HG02678 (cell line): ENCODE data around the gene NRK.
"Not testable (repeated sequence)": the region's sequence is repeated elsewhere in the genome, so short reads cannot be mapped to it uniquely, and the experiment has no call there.

ENCODE experiments used
- ATAC-seq: cut with Tn5 transposase; IDR thresholded peaks from one replicate; pipeline ENCODE4 v1.9.1; 2021; ENCODE audit warnings: mild to moderate bottlenecking, moderate library complexity; ENCODE audit not compliant: unreplicated experiment

The NRK gene

DNA sequence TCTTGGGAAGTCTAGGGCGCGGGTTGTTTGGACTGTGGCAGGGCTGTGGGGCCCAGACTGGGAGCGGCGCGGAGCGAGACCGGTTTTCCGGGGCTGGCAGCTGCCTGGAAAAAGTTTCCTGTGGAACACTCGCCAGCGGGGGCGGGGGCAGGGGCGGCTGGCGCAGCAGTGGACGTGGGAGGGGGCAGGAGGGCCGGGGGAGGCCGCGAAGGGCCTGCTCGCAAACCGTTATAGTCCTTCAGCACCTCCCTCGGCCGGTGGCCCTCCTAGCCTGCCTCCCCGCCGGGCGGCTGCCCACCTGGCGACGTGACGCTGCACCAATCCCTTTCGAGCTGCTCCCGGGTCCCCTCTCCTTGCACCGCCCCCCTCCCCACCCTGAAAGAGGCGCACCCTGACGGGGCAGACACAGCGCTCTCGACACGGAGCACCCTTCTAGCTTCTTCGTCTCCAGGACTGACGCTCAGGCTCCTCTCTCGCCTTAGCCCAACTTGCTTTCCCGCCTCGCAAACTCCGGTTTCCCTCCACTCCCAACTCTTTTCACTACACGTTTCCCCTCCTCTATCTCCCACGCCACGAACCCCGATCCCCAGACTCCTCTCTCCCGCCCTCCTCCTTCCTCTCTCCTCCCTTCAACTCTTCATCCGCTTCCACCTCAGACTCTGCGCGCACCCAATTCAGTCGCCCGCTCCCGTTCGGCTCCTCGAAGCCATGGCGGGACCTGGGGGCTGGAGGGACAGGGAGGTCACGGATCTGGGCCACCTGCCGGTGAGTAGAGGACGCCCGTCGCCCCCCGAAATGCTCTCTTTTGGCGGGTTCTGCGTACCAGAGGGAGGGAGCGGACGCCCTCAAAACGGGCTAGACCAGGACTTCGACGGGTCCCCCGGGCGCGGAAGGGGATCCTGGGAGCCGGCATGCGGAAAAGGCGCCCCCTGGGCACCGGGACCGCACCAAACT, at the start of gene NRK:
Gene NRK, plus strand, starts transcription at position 402 of the 954 bp plus-strand sequence. Its CDS starts 307 bp downstream, at position 709.
- no peak for ATAC-seq

DNA sequence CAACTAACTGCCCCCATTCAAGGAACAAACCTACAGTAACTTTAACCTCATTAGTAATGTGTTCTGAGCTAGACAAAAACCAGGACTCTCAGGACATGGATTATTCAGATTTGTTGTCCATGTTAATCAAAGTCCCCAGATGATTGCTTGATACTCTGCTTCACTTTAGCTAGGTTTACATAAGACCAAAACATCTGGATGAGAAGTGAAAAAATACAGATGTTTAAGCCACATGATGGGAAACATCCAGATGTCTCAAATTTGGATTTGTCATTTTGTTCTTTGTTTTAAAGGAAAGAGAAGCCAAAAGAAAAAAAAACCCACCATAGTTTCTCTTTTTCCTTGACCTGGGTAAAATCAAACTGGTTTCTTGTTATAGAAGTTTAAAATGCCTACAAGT, 48.5 kb upstream of the NRK start:
- ATAC-seq = no peak

DNA sequence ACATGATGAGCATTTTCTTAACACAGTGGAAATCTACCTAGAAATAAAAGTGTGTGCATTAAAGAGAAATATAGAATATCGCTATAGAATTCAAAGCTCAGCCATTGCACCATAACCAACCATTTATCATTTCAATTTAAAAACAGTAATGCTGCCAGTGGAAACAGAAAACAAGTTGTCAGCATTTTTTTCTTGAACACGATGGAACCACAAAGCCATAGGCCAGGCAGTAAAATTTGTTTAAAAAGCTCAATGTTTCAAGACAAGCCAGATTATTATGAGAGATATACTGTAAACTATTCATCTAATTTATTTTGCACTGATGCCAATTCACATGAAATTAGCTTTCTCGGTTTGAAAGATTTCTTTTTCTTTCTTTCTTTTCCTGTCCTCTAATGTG, 46.7 kb upstream of the NRK start:
- no peak for ATAC-seq

DNA sequence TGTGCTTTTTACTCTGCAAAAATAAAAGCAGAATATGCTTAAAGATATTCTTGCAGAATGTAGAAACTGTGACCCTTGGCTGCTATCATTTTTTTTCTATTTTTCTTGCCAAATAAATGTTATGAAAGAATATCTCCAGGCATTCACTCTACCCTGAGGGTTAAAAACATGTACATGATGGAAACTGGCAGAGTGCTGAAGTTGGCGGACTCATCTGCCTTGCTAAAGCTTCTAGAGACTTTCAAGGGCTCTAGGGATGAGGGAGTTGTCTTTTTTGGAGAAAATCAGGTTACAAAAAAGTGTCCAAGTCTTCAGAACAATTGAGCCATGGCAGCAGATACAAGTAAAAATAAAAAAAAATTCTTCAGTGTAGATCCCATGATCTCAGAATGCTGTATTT, 40.5 kb upstream of the NRK start:
- no peak for ATAC-seq

DNA sequence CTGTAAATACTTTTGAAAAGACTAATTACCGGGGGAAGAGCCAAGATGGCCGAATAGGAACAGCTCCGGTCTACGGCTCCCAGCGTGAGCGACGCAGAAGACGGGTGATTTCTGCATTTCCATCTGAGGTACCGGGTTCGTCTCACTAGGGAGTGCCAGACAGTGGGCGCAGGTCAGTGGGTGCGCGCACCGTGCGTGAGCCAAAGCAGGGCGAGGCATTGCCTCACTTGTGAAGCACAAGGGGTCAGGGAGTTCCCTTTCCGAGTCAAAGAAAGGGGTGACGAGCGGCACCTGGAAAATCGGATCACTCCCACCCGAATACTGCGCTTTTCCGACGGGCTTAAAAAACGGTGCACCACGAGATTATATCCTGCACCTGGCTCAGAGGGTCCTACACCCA, 25.5 kb upstream of the NRK start:
- ATAC-seq = not testable (repeated sequence)

GRCh38 chrX:105803891-105804290, 18.4 kb upstream of the NRK start:
- no peak for ATAC-seq

DNA sequence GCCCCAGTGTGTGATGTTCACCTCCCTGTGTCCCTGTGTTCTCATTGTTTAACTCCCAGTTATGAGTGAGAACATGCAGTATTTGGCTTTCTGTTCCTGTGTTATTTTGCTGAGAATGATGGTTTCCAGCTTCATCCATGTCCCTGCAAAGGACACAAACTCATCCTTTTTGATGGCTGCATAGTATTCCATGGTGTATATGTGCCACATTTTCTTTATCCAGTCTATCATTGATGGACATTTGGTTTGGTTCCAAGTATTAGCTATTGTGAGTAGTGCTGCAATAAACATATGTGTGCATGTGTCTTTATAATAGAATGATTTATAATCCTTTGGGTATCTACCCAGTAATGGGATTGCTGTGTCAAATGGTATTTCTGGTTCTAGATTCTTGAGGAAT, 16.7 kb upstream of the NRK start:
- not testable (repeated sequence) for ATAC-seq

GRCh38 chrX:105816517-105816916, 5.8 kb upstream of the NRK start:
- ATAC-seq = no peak

DNA sequence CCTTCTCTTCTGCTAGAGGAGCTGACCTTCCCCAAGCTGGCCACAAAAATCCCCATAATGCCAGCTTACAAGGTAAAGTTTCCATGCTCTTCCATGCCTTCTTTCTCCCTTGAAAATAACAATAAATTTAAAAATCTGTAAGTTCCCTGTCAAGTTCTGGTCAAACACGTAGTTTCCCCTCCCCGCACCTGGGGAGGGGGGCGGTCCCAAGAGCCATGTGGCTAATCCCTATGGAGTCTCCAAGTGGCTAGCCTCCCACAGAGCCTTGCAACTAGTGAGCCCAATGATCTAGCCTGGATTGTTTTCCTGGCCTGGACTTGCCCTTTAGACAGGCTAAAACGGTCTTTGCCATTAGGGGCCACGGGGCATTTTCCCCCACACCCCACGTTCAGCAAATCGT, 2.1 kb upstream of the NRK start:
- ATAC-seq = no peak

GRCh38 chrX:105821471-105822121, 743 bp upstream of the NRK start:
- ATAC-seq = no peak

DNA sequence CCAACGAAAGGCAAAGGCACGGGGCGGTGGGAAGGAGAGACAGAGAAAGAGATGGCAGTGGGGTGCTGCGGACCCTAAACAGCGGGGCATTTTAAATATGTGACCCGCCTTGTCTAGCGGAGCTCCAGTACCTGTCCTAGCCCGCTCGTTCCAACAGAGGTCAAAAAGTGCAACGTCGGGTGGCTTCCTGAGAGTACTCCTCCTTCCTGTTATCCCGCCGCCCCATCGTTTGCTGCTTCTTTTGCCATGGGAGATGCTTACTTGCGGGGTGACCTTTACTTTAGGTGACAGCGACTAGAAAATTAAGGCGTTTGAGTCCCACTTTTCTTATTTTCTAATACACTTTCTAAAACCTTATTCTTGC, 735 bp downstream of the NRK start:
- no peak for ATAC-seq

GRCh38 chrX:105829011-105829410, 6.7 kb downstream of the NRK start:
- no peak for ATAC-seq

DNA sequence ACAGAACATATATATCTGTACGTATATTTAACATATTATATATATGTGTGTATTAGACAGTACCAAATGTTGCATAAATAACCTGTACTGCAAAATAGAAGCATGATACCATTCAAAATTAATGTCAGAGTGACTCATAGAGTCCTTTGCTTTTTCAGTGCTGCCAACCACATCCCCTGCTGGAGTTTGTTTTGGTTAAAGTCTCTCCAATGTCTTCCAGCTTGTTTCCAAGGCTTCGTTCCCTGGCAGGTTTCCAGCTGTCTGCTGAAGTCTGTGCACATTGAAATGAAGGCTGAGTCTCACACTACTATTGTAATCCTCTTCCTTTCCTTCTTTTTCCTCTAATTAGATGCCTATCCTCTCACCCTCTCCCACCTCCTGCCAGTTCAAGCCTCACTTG, 14.9 kb downstream of the NRK start:
- ATAC-seq = no peak

DNA sequence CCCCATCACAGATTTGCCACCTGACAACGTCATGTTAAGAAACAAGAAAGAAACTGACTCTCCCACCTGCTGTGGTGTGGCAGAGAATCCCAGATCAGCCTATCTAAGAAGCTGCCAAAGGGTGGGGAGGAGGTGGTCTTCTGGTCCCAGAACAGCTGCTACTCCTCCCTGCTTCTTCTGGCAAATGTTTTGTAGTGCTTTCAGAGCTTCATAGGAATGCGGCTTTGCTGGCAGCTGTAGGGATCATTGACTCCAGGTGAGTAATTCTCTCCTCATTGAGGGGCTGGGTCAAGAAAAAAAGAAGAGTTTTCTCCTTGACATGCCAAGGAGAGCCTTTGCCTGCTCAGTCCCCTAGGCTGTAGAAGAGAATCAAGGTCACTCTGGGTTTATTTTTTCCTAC, 23.3 kb downstream of the NRK start:
- ATAC-seq = no peak

- not testable (repeated sequence) for ATAC-seq
Measured at GRCh38 chrX:105850100-105850499, 27.8 kb downstream of the NRK start.

- ATAC-seq = no peak
Measured at GRCh38 chrX:105865709-105866108, 43.4 kb downstream of the NRK start.

DNA sequence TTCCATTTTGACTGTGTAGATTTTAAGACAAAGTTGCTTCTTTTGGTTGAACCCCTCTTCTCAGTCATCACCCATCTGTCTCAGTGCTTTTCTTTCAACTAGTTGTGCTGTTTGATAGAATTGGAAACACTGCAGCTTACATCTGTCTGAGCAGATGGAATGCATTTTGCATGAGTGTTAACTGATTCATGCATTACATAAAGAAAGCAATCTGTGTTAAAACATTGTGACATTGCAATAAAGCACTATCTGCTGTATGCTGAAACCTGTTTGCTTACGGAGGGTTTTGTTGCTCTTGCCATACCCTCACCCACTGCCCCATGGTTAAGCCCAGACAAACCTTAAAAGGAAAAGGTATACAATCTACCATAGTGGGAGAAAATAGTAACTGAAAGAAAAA, 47.4 kb downstream of the NRK start:
- no peak for ATAC-seq

DNA sequence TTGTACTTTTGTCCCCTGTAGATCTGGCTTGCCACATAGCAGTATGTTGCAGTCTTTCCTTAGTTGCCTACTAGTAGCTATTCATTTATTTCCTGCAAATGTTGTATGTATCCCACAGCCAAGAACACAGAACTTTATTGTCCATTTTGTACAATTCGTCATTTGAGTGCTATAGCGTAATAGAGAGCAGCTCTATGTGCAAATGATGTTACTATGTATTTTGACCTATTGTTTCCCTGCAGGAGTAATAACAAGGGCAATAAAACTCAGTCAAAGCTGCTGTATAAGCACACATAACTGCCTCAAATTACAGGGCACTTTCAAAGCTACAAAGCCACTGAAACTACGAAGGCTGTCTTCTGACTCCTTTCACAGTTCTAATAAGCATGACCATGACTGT, 48.1 kb downstream of the NRK start:
- no peak for ATAC-seq

GRCh38 chrX:105872941-105873340, 50.6 kb downstream of the NRK start:
- ATAC-seq = no peak

GRCh38 chrX:105874790-105875189, 52.5 kb downstream of the NRK start:
- ATAC-seq = no peak

DNA sequence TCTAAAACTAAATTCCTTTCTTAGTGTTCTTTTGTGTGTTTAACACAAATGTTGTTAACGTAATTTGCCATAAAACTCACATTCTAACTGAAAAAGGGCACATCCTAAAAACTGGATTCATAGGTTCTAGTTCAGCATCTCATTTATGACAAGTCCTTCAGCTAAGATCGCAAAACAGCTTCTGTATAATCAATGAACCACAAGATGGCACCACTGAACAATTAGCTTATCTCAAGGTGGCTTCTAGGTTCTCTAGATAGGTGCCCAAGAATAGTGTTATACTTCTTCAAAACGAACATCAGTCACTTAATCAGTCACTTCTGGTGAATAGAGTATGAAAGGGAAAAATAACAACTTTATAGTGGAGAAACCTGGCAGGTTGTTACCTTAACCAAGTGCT, 54.3 kb downstream of the NRK start:
- ATAC-seq = peak; percentile 47

GRCh38 chrX:105880491-105880890, 58.2 kb downstream of the NRK start:
- ATAC-seq = no peak
